ENCODE data around the gene SUPT3H. TPM values are rescaled to one million over a fixed set of nuclear protein-coding genes. Genes with fewer than 3 reads are reported as not detected.

The SUPT3H gene
- total and polyA plus RNA-seq, 2 donors (not counting 1 experiment from before 2014, with no cell fraction given) = 5.5 to 12.4 TPM

- no peak overlapping the region for H3K27ac ChIP-seq (ENCODE audit: low read length in 2 of 2)
- no peaks in the 10 kb centered on the region for H3K79me2 ChIP-seq (ENCODE audit: control insufficient read depth, insufficient read depth, low read length)
- H3K4me3 Mint-ChIP-seq = no peak overlapping the region
- H3K4me3 ChIP-seq (ENCODE audit: control extremely low read depth in 1 of 5, extremely low read depth in 1 of 5, insufficient read depth in 1 of 5, low read depth in 2 of 5, low read length in 4 of 5) = no peak overlapping the region
- no peaks in the 10 kb centered on the region for H3K9me3 Mint-ChIP-seq (ENCODE audit: insufficient read depth)
- H3K27me3 ChIP-seq (replicated peaks in 1 of 4; ENCODE audit: control extremely low read depth in 1 of 4, control insufficient read depth in 3 of 4, insufficient read depth in 4 of 4, low read length in 3 of 4) = no peaks in the 10 kb centered on the region
- H3K4me2 ChIP-seq (replicated peaks; ENCODE audit: low read depth, low read length, poor library complexity, severe bottlenecking) = no peak overlapping the region
- no peak overlapping the region for H3K9ac ChIP-seq (ENCODE audit: low read length)
- no peaks in the 10 kb centered on the region for H3K27me3 Mint-ChIP-seq
- TF ChIP-seq CTCF (IDR thresholded peaks at IDR 0.05) (no peak), EZH2 (IDR thresholded peaks at IDR 0.05; ENCODE audit: borderline replicate concordance, insufficient read depth, low read depth, low read length, poor library complexity, severe bottlenecking) (no peak)
- no peak overlapping the region for H3K27ac Mint-ChIP-seq
- ChIA-PET POLR2A (no interaction called here), CTCF (no interaction called here)
- DNase-seq (no peak), ATAC-seq (ENCODE audit: low read depth) (no peak)
- H3K9me3 ChIP-seq (ENCODE audit: control extremely low read depth in 1 of 3, control insufficient read depth in 2 of 3, insufficient read depth in 1 of 3, low read length in 2 of 3) = no peaks in the 10 kb centered on the region
- no peaks in the 10 kb centered on the region for H3K36me3 ChIP-seq (replicated peaks in 1 of 2; ENCODE audit: control extremely low read depth in 1 of 2, control insufficient read depth in 1 of 2, extremely low read depth in 1 of 2, insufficient read depth in 2 of 2, low read length in 1 of 2)
- H3K4me1 ChIP-seq (ENCODE audit: control insufficient read depth in 2 of 2, insufficient read depth in 2 of 2, low read length in 2 of 2) = no peaks in the 10 kb centered on the region
- H3K4me1 Mint-ChIP-seq = no peaks in the 10 kb centered on the region
- intact Hi-C loops (cut with micrococcal nuclease) = no loop called here
- H2AFZ ChIP-seq (ENCODE audit: insufficient read depth, low read depth, low read length, poor library complexity, severe bottlenecking) = no peak overlapping the region
- H4K20me1 ChIP-seq (ENCODE audit: control insufficient read depth, insufficient read depth, low read length, poor library complexity, severe bottlenecking) = no peaks in the 10 kb centered on the region
Observed at GRCh38 chr6:45364466-45364865, 13.3 kb downstream of the SUPT3H start.

GRCh38 chr6:45353654-45354053 is 24.1 kb downstream of the SUPT3H start:
- H4K20me1 ChIP-seq (ENCODE audit: control insufficient read depth, insufficient read depth, low read length, poor library complexity, severe bottlenecking) = no peaks in the 10 kb centered on the region
- no peak overlapping the region for H3K4me3 ChIP-seq (ENCODE audit: control extremely low read depth in 1 of 5, extremely low read depth in 1 of 5, insufficient read depth in 1 of 5, low read depth in 2 of 5, low read length in 4 of 5)
- H3K9ac ChIP-seq (ENCODE audit: low read length) = no peak overlapping the region
- ATAC-seq (ENCODE audit: low read depth) (no peak), DNase-seq (no peak)
- no peak overlapping the region for H3K27ac ChIP-seq (ENCODE audit: low read length in 2 of 2)
- ChIA-PET POLR2A (no interaction called here), CTCF (no interaction called here)
- peaks cover 0 to under 1% of the 10 kb centered on the region in 2 experiments for H3K36me3 ChIP-seq (replicated peaks in 1 of 2; ENCODE audit: control extremely low read depth in 1 of 2, control insufficient read depth in 1 of 2, extremely low read depth in 1 of 2, insufficient read depth in 2 of 2, low read length in 1 of 2)
- Mint-ChIP-seq H3K27me3 (no peaks in the 10 kb centered on the region), H3K4me3 (no peak overlapping the region), H3K4me1 (no peaks in the 10 kb centered on the region), H3K27ac (no peak overlapping the region), H3K9me3 (ENCODE audit: insufficient read depth) (no peaks in the 10 kb centered on the region)
- no peaks in the 10 kb centered on the region for H3K27me3 ChIP-seq (replicated peaks in 1 of 4; ENCODE audit: control extremely low read depth in 1 of 4, control insufficient read depth in 3 of 4, insufficient read depth in 4 of 4, low read length in 3 of 4)
- H3K9me3 ChIP-seq (ENCODE audit: control extremely low read depth in 1 of 3, control insufficient read depth in 2 of 3, insufficient read depth in 1 of 3, low read length in 2 of 3) = no peaks in the 10 kb centered on the region
- intact Hi-C loops (cut with micrococcal nuclease) = no loop called here
- no CpG with 5 or more reads among the region's 2 CpGs for WGBS (ENCODE audit: insufficient coverage)
- TF ChIP-seq CTCF (IDR thresholded peaks at IDR 0.05) = no peak
- no peak for TF ChIP-seq EZH2 (IDR thresholded peaks at IDR 0.05; ENCODE audit: borderline replicate concordance, insufficient read depth, low read depth, low read length, poor library complexity, severe bottlenecking)
- H3K4me2 ChIP-seq (replicated peaks; ENCODE audit: low read depth, low read length, poor library complexity, severe bottlenecking) = no peak overlapping the region
- H3K79me2 ChIP-seq (ENCODE audit: control insufficient read depth, insufficient read depth, low read length) = no peaks in the 10 kb centered on the region
- H2AFZ ChIP-seq (ENCODE audit: insufficient read depth, low read depth, low read length, poor library complexity, severe bottlenecking) = no peak overlapping the region
- H3K4me1 ChIP-seq (ENCODE audit: control insufficient read depth in 2 of 2, insufficient read depth in 2 of 2, low read length in 2 of 2) = no peaks in the 10 kb centered on the region

Measured in B cell (primary cell).